HEK293 (cell line): ENCODE results near the gene KLHDC3.

ENCODE experiments used
- EGR2 ChIP-seq: fragments of 450-650 bp; formaldehyde crosslinking; IDR thresholded peaks from 2 replicates; pipeline ENCODE4 v1.5.1; 2016; ENCODE audit warnings: low read depth, missing biosample characterization, missing genetic modification characterization
- GLI2 ChIP-seq: fragments of 450-650 bp; formaldehyde crosslinking; IDR thresholded peaks from 2 replicates; pipeline ENCODE4; 2017; ENCODE audit warnings: missing biosample characterization, missing genetic modification characterization, low read depth, borderline replicate concordance
- KLF1 ChIP-seq: fragments of 450-650 bp; formaldehyde crosslinking; IDR thresholded peaks from 2 replicates; pipeline ENCODE4 v1.5.1; 2016; ENCODE audit warnings: missing biosample characterization, missing genetic modification characterization
- MZF1 ChIP-seq: fragments of 450-650 bp; formaldehyde crosslinking; IDR thresholded peaks from 2 replicates; pipeline ENCODE4 v1.5.1; 2017; ENCODE audit warnings: missing biosample characterization, missing genetic modification characterization, borderline replicate concordance
- OVOL3 ChIP-seq: fragments of 450-650 bp; formaldehyde crosslinking; IDR thresholded peaks from 2 replicates; pipeline ENCODE4 v1.5.1; 2016; ENCODE audit warnings: missing biosample characterization, missing genetic modification characterization
- SALL2 ChIP-seq: fragments of 450-650 bp; formaldehyde crosslinking; IDR thresholded peaks from 2 replicates; pipeline ENCODE4 v1.5.0; 2017; ENCODE audit warnings: missing biosample characterization, mild to moderate bottlenecking, missing genetic modification characterization, borderline replicate concordance
- SCRT2 ChIP-seq: fragments of 450-650 bp; formaldehyde crosslinking; IDR thresholded peaks from 2 replicates; pipeline ENCODE4 v1.5.1; 2016; ENCODE audit warnings: missing biosample characterization, missing genetic modification characterization
- SP7 ChIP-seq: fragments of 450-650 bp; formaldehyde crosslinking; IDR thresholded peaks from 2 replicates; pipeline ENCODE4 v1.5.1; 2016; ENCODE audit warnings: missing biosample characterization, missing genetic modification characterization
- YY1 ChIP-seq: fragments of 450-650 bp; formaldehyde crosslinking; IDR thresholded peaks from 2 replicates; pipeline ENCODE4 v1.5.1; 2018; ENCODE audit warnings: missing biosample characterization, missing genetic modification characterization
- ZBTB7A ChIP-seq: fragments of 450-650 bp; formaldehyde crosslinking; IDR thresholded peaks from 2 replicates; pipeline ENCODE4 v1.5.1; 2016; ENCODE audit warnings: low read depth, missing biosample characterization, missing genetic modification characterization
- ZFHX2 ChIP-seq: fragments of 450-650 bp; formaldehyde crosslinking; conservative IDR thresholded peaks from 2 replicates; pipeline ENCODE4 v1.5.1; 2016; ENCODE audit warnings: missing biosample characterization, missing genetic modification characterization
- ZFP41 ChIP-seq: fragments of 450-650 bp; formaldehyde crosslinking; IDR thresholded peaks from 2 replicates; pipeline ENCODE4 v1.5.1; 2016; ENCODE audit warnings: missing biosample characterization, missing genetic modification characterization, borderline replicate concordance
- ZIC2 ChIP-seq: fragments of 450-650 bp; formaldehyde crosslinking; IDR thresholded peaks from 2 replicates; pipeline ENCODE4 v1.5.1; 2016; ENCODE audit warnings: missing biosample characterization, missing genetic modification characterization
- ZNF146 ChIP-seq: fragments of 450-650 bp; formaldehyde crosslinking; IDR thresholded peaks from 2 replicates; pipeline ENCODE4 v1.5.1; 2016; ENCODE audit warnings: missing biosample characterization, missing genetic modification characterization
- ZNF16 ChIP-seq: fragments of 450-650 bp; formaldehyde crosslinking; IDR thresholded peaks from 2 replicates; pipeline ENCODE4 v1.5.1; 2016; ENCODE audit warnings: low read depth, missing biosample characterization, missing genetic modification characterization
- ZNF169 ChIP-seq: fragments of 450-650 bp; formaldehyde crosslinking; IDR thresholded peaks from 2 replicates; pipeline ENCODE4 v1.5.1; 2016; ENCODE audit warnings: missing biosample characterization, missing genetic modification characterization
- ZNF184 ChIP-seq: fragments of 450-650 bp; IDR thresholded peaks from 2 replicates; pipeline ENCODE4 v1.5.1; 2018; ENCODE audit warnings: missing biosample characterization, mild to moderate bottlenecking, missing genetic modification characterization
- ZNF214 ChIP-seq: fragments of 450-650 bp; formaldehyde crosslinking; IDR thresholded peaks from 2 replicates; pipeline ENCODE4 v1.5.1; 2017; ENCODE audit warnings: missing biosample characterization, mild to moderate bottlenecking, missing genetic modification characterization, borderline replicate concordance
- ZNF394 ChIP-seq: fragments of 450-650 bp; formaldehyde crosslinking; IDR thresholded peaks from 2 replicates; pipeline ENCODE4 v1.5.1; 2016; ENCODE audit warnings: missing biosample characterization, missing genetic modification characterization, mild to moderate bottlenecking, moderate library complexity, borderline replicate concordance
- ZNF501 ChIP-seq: fragments of 450-650 bp; formaldehyde crosslinking; IDR thresholded peaks from 2 replicates; pipeline ENCODE4 v1.5.1; 2016; ENCODE audit warnings: missing biosample characterization, missing genetic modification characterization
- ZNF548 ChIP-seq: fragments of 450-650 bp; formaldehyde crosslinking; IDR thresholded peaks from 2 replicates; pipeline ENCODE4 v1.5.1; 2016; ENCODE audit warnings: missing biosample characterization, missing genetic modification characterization
- ZNF558 ChIP-seq: fragments of 450-650 bp; formaldehyde crosslinking; IDR thresholded peaks from 2 replicates; pipeline ENCODE4 v1.5.1; 2016; ENCODE audit warnings: missing biosample characterization, missing genetic modification characterization
- ZNF621 ChIP-seq: fragments of 450-650 bp; formaldehyde crosslinking; IDR thresholded peaks from 2 replicates; pipeline ENCODE4 v1.5.1; 2017; ENCODE audit warnings: missing biosample characterization, missing genetic modification characterization
- ZNF76 ChIP-seq: fragments of 450-650 bp; formaldehyde crosslinking; IDR thresholded peaks from 2 replicates; pipeline ENCODE4; 2016; ENCODE audit warnings: low read depth, missing biosample characterization, missing genetic modification characterization, borderline replicate concordance
- ZSCAN16 ChIP-seq: fragments of 450-650 bp; formaldehyde crosslinking; IDR thresholded peaks from 2 replicates; pipeline ENCODE4 v1.5.1; 2016; ENCODE audit warnings: missing biosample characterization, missing genetic modification characterization
- ZSCAN30 ChIP-seq: fragments of 450-650 bp; IDR thresholded peaks from 2 replicates; pipeline ENCODE4 v1.5.1; 2018; ENCODE audit warnings: missing biosample characterization, mild to moderate bottlenecking, missing genetic modification characterization, moderate library complexity
- TF ChIP-seq, protein P1 (sequence below): fragments of 450-650 bp; formaldehyde crosslinking; conservative IDR thresholded peaks from 2 replicates; pipeline ENCODE4 v1.5.1; 2016; ENCODE audit warnings: low read depth, missing biosample characterization, missing genetic modification characterization
- TF ChIP-seq, protein P2 (sequence below): fragments of 450-650 bp; formaldehyde crosslinking; IDR thresholded peaks from 2 replicates; pipeline ENCODE4 v1.5.1; 2016; ENCODE audit warnings: missing biosample characterization, missing genetic modification characterization
- TF ChIP-seq, protein P3 (sequence below): fragments of 450-650 bp; formaldehyde crosslinking; IDR thresholded peaks from 2 replicates; pipeline ENCODE4 v1.5.1; 2017; ENCODE audit warnings: missing biosample characterization, missing genetic modification characterization
- TF ChIP-seq, protein P4 (sequence below): fragments of 450-650 bp; formaldehyde crosslinking; IDR thresholded peaks from 2 replicates; pipeline ENCODE4 v1.5.1; 2016; ENCODE audit warnings: missing biosample characterization, missing genetic modification characterization

Gene KLHDC3

DNA sequence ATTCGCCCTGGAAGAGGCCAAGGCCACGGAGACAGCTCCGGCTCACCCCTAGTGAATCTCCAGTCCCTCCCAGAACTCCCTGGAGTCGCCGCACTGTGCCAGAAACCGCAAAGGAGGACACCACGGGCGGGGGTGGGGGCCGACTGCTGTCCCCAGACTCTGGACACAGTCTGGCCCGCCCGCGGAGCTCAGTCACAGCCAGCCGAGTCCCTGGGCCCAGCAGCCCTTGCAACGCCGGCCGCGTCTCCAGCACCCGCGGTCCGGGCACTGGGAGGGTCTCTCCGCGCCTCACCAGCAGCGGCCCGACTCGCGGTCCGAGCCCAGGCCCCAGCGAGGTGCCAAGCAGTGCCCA, 35.6 kb upstream of the KLHDC3 start (continued):
- TF ChIP-seq SALL2 (tag by site-specific recombination) (no peak), MZF1 (tag by site-specific recombination) (no peak), ZIC2 (peak; percentile 53; the same call in 1 of the 2 replicates), ZNF169 (no peak), ZNF146 (tag by site-specific recombination) (no peak), OVOL3 (tag by site-specific recombination) (no peak), ZNF16 (no peak), ZNF394 (no peak), YY1 (tag by site-specific recombination) (no peak), ZNF558 (tag by site-specific recombination) (no peak), ZNF548 (tag by site-specific recombination) (no peak), ZFHX2 (peak; percentile 14; the same call in 1 of the 2 replicates), ZNF184 (tag by site-specific recombination) (no peak), ZNF621 (tag by site-specific recombination) (no peak), ZNF501 (tag by site-specific recombination) (no peak), SCRT2 (tag by site-specific recombination) (no peak), EGR2 (tag by site-specific recombination) (peak; percentile 19; the same call in 1 of the 2 replicates), ZSCAN30 (tag by site-specific recombination) (no peak), KLF1 (tag by site-specific recombination) (no peak; the same call in 1 of the 2 replicates), SP7 (tag by site-specific recombination) (no peak), ZFP41 (tag by site-specific recombination) (no peak), ZSCAN16 (no peak), GLI2 (tag by site-specific recombination) (no peak), ZBTB7A (tag by site-specific recombination) (no peak), ZNF76 (tag by site-specific recombination) (peak; percentile 75; the same call in 1 of the 2 replicates), ZNF214 (tag by site-specific recombination) (no peak)
- TF ChIP-seq, protein P1, sequence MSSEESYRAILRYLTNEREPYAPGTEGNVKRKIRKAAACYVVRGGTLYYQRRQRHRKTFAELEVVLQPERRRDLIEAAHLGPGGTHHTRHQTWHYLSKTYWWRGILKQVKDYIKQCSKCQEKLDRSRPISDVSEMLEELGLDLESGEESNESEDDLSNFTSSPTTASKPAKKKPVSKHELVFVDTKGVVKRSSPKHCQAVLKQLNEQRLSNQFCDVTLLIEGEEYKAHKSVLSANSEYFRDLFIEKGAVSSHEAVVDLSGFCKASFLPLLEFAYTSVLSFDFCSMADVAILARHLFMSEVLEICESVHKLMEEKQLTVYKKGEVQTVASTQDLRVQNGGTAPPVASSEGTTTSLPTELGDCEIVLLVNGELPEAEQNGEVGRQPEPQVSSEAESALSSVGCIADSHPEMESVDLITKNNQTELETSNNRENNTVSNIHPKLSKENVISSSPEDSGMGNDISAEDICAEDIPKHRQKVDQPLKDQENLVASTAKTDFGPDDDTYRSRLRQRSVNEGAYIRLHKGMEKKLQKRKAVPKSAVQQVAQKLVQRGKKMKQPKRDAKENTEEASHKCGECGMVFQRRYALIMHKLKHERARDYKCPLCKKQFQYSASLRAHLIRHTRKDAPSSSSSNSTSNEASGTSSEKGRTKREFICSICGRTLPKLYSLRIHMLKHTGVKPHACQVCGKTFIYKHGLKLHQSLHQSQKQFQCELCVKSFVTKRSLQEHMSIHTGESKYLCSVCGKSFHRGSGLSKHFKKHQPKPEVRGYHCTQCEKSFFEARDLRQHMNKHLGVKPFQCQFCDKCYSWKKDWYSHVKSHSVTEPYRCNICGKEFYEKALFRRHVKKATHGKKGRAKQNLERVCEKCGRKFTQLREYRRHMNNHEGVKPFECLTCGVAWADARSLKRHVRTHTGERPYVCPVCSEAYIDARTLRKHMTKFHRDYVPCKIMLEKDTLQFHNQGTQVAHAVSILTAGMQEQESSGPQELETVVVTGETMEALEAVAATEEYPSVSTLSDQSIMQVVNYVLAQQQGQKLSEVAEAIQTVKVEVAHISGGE (tag by site-specific recombination): no peak
- TF ChIP-seq, protein P2, sequence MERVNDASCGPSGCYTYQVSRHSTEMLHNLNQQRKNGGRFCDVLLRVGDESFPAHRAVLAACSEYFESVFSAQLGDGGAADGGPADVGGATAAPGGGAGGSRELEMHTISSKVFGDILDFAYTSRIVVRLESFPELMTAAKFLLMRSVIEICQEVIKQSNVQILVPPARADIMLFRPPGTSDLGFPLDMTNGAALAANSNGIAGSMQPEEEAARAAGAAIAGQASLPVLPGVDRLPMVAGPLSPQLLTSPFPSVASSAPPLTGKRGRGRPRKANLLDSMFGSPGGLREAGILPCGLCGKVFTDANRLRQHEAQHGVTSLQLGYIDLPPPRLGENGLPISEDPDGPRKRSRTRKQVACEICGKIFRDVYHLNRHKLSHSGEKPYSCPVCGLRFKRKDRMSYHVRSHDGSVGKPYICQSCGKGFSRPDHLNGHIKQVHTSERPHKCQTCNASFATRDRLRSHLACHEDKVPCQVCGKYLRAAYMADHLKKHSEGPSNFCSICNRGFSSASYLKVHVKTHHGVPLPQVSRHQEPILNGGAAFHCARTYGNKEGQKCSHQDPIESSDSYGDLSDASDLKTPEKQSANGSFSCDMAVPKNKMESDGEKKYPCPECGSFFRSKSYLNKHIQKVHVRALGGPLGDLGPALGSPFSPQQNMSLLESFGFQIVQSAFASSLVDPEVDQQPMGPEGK (tag by site-specific recombination): peak; percentile 25
- TF ChIP-seq, protein P3, sequence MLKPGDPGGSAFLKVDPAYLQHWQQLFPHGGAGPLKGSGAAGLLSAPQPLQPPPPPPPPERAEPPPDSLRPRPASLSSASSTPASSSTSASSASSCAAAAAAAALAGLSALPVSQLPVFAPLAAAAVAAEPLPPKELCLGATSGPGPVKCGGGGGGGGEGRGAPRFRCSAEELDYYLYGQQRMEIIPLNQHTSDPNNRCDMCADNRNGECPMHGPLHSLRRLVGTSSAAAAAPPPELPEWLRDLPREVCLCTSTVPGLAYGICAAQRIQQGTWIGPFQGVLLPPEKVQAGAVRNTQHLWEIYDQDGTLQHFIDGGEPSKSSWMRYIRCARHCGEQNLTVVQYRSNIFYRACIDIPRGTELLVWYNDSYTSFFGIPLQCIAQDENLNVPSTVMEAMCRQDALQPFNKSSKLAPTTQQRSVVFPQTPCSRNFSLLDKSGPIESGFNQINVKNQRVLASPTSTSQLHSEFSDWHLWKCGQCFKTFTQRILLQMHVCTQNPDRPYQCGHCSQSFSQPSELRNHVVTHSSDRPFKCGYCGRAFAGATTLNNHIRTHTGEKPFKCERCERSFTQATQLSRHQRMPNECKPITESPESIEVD (tag by site-specific recombination): no peak
- TF ChIP-seq, protein P4, sequence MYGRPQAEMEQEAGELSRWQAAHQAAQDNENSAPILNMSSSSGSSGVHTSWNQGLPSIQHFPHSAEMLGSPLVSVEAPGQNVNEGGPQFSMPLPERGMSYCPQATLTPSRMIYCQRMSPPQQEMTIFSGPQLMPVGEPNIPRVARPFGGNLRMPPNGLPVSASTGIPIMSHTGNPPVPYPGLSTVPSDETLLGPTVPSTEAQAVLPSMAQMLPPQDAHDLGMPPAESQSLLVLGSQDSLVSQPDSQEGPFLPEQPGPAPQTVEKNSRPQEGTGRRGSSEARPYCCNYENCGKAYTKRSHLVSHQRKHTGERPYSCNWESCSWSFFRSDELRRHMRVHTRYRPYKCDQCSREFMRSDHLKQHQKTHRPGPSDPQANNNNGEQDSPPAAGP (tag by site-specific recombination): peak; percentile 66; the same call in 1 of the 2 replicates
